HFFc6 (cell line): ENCODE measurements around the gene TP73. TPM values are rescaled to one million over a fixed set of nuclear protein-coding genes. Genes with fewer than 3 reads are reported as not detected.

ENCODE experiments used
- DNase-seq: peaks from one replicate; pipeline ENCODE4 v3.0.0-alpha.2; 2018
- H3K27ac Mint-ChIP-seq: 2 replicates; pipeline ENCODE4 v1.8.0; 2020; ENCODE audit warnings: mild to moderate bottlenecking, mixed read lengths
- H3K27me3 Mint-ChIP-seq: 2 replicates; pipeline ENCODE4 v1.8.0; 2021; ENCODE audit warnings: mild to moderate bottlenecking, moderate library complexity, mixed read lengths; ENCODE audit not compliant: insufficient read depth
- H3K36me3 Mint-ChIP-seq: 2 replicates; pipeline ENCODE4 v1.8.0; 2021; ENCODE audit warnings: low read depth, mixed read lengths
- H3K4me1 Mint-ChIP-seq: 2 replicates; pipeline ENCODE4 v1.8.0; 2020; ENCODE audit warnings: low read depth, mixed read lengths
- H3K4me3 Mint-ChIP-seq: 2 replicates; pipeline ENCODE4 v1.8.0; 2020; ENCODE audit warnings: mild to moderate bottlenecking, moderate library complexity, mixed read lengths
- H3K9me3 Mint-ChIP-seq: 2 replicates; pipeline ENCODE4 v1.8.0; 2020; ENCODE audit warnings: mild to moderate bottlenecking, mixed read lengths
- CTCF ChIP-seq: fragments of 200-600 bp; sonication (generic); IDR thresholded peaks from 2 replicates; pipeline ENCODE4 v1.5.0; 2021; ENCODE audit warnings: antibody characterized with exemption, mild to moderate bottlenecking
- total RNA-seq, 6 experiments: library from RNA; stranded (reverse); fragmentation: NEBNext Ultra II Directional; extraction: Animal tissue kit (Norgen Biotek cat#: 25700); gene quantifications; 2 replicates in 1 of 6; 3 replicates in 5 of 6; pipeline ENCODE4 v1.2.3, GENCODE V29; 2021

TP73 gene
- total RNA-seq, 6 experiments from 2014 or later, result not detected

GRCh38 chr1:3639397-3639911 lies 12.9 kb upstream of the TP73 start:
- no peak for DNase-seq
- Mint-ChIP-seq H3K4me3 (no peak overlapping the region), H3K36me3 (peaks cover 7% of the 10 kb centered on the region; the same call in 1 of the 2 replicates), H3K9me3 (no peaks in the 10 kb centered on the region), H3K27me3 (no peaks in the 10 kb centered on the region), H3K27ac (no peak overlapping the region), H3K4me1 (no peaks in the 10 kb centered on the region)
- no peak for TF ChIP-seq CTCF

- H3K4me3 Mint-ChIP-seq, result no peak overlapping the region
- no peak for DNase-seq
- no peaks in the 10 kb centered on the region for H3K4me1 Mint-ChIP-seq
- peaks cover 7% of the 10 kb centered on the region; the same call in 1 of the 2 replicates for H3K36me3 Mint-ChIP-seq
- no peaks in the 10 kb centered on the region for H3K9me3 Mint-ChIP-seq
- TF ChIP-seq CTCF, result no peak
- H3K27me3 Mint-ChIP-seq, result no peaks in the 10 kb centered on the region
- no peak overlapping the region for H3K27ac Mint-ChIP-seq
Measured at GRCh38 chr1:3640121-3640837, 12.0 kb upstream of the TP73 start.

GRCh38 chr1:3641046-3641760 lies 11.1 kb upstream of the TP73 start:
- TF ChIP-seq CTCF, result no peak
- no peak overlapping the region for H3K27ac Mint-ChIP-seq
- H3K4me1 Mint-ChIP-seq, result no peaks in the 10 kb centered on the region
- no peaks in the 10 kb centered on the region for H3K27me3 Mint-ChIP-seq
- no peak for DNase-seq
- no peak overlapping the region for H3K4me3 Mint-ChIP-seq
- H3K9me3 Mint-ChIP-seq, result no peaks in the 10 kb centered on the region
- peaks cover 7% of the 10 kb centered on the region; the same call in 1 of the 2 replicates for H3K36me3 Mint-ChIP-seq

- DNase-seq, result no peak
- peaks cover 1% of the 10 kb centered on the region; the same call in 1 of the 2 replicates for H3K36me3 Mint-ChIP-seq
- H3K27me3 Mint-ChIP-seq, result no peaks in the 10 kb centered on the region
Measured at GRCh38 chr1:3641816-3642215, 10.5 kb upstream of the TP73 start.

More at GRCh38 chr1:3641816-3642215, 10.5 kb upstream of the TP73 start:
- Mint-ChIP-seq H3K9me3 (no peaks in the 10 kb centered on the region), H3K4me3 (no peak overlapping the region), H3K27ac (no peak overlapping the region), H3K4me1 (no peaks in the 10 kb centered on the region)
- no peak for TF ChIP-seq CTCF
